C4-2B (cell line): ENCODE measurements around the gene IRF1.
A peak's percentile ranks its signal among the peaks of the same experiment; 100 is the strongest.

ENCODE experiments used
- H3K27ac ChIP-seq: fragments of 450-650 bp; 2 replicates; pipeline ENCODE4 v1.5.1; 2017
- ZFX ChIP-seq: fragments of 450-650 bp; IDR thresholded peaks from 2 replicates; pipeline ENCODE4 v1.6.1; 2017
- TF ChIP-seq, protein P1 (sequence below): fragments of 450-650 bp; conservative IDR thresholded peaks from 2 replicates; pipeline ENCODE4 v1.5.1; 2017; ENCODE audit warnings: mild to moderate bottlenecking

IRF1 gene

DNA sequence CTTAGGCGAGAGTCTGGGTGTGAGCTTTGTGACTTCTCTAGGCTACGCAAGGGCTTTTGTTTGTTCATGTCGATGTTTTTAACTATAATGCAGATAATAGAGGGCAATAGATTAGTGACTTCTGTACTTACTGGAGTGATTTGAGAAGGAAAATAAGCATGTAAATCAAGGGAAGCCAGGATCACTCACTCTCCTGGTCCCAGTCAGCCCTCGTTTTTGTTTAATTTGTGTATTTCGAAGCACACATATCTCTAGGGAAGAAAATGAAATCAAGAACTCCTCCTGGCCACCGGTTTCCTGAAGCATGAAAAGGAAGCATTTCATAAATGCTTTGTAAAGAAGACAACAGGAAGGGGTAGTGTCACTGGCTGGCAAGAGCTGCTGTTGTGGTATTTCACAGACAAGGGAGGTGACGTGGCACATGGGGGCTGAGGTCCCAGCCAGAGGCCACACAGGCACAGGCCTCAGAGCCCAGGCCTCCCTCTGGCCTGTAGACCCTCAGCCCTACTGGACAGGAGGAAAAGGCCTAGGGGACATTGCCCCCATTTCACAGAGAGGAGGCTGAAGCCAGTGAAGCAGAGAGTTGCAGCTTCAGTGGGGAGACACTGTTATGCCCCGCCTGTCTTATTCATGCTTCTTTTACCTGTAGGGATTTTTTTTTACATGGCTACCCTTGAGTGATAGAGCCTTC, 34.1 kb downstream of the IRF1 start:
- no peak overlapping the region for H3K27ac ChIP-seq
- TF ChIP-seq ZFX = no peak
- TF ChIP-seq, protein P1, sequence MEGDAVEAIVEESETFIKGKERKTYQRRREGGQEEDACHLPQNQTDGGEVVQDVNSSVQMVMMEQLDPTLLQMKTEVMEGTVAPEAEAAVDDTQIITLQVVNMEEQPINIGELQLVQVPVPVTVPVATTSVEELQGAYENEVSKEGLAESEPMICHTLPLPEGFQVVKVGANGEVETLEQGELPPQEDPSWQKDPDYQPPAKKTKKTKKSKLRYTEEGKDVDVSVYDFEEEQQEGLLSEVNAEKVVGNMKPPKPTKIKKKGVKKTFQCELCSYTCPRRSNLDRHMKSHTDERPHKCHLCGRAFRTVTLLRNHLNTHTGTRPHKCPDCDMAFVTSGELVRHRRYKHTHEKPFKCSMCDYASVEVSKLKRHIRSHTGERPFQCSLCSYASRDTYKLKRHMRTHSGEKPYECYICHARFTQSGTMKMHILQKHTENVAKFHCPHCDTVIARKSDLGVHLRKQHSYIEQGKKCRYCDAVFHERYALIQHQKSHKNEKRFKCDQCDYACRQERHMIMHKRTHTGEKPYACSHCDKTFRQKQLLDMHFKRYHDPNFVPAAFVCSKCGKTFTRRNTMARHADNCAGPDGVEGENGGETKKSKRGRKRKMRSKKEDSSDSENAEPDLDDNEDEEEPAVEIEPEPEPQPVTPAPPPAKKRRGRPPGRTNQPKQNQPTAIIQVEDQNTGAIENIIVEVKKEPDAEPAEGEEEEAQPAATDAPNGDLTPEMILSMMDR = no peak

DNA sequence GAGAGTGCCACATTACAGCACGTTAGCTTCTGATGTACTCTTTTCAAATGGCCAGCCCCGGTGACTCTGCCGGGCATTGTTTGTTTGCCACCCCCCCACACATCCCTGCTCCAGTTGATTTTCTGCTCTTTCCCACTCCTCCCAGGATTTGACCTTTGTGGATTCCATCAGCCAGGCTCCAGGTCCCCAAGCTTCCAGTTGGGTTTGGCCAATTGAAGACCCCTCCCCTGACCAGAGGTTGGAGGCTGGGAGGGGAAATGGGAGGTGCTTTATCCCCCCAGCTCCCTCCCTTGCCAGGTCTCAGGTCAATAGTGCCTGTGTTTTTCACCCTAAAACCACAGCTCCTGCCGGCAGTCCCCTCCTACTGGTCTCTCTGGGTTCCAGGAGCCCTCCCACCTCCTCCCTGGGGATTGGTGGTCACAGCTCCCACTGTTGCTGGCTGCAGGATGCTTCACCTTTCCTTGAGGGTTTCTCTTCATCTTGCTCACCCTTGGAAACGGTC, 34.9 kb downstream of the IRF1 start:
- H3K27ac ChIP-seq = no peak overlapping the region
- TF ChIP-seq, protein P1 = no peak
- no peak for TF ChIP-seq ZFX

DNA sequence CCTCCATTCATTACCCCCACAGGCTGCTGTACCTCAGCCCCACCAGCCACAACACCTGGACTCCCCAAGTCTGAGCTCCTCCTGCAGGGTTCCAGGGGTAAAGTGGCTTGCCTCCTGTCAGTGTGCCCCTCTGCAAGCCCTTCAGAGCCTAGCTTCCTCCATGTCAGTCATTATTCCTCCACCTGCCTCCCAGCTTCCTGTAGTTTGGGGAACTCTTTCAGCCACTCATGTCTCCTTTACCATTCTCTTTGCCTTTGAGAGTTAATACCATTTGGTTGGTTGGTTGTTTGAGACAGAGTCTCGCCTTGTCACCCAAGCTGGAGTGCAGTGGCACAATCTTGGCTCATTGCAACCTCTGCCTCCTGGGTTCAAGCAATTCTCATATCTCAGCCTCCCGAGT, 36.2 kb downstream of the IRF1 start:
- no peak overlapping the region for H3K27ac ChIP-seq

DNA sequence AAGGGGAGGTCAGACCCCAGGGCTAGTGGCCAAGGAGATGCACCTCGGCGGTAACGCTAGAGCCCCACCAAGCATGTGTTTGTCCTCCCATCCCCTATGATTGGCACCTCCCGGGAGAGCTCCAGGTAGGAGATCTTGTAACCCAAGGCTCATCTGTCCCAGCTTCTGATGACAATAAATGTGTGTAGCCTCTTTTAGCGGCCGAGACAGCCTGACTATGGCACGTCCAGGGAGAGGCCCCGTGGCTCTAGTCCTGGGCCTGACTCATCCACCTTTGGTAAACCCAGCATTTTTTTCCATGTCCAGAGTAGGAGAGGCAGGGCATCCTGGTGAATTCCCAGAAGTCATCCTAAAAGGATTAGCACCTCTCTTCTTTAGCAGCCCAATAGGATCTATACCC, 39.2 kb downstream of the IRF1 start:
- no peak overlapping the region for H3K27ac ChIP-seq
- TF ChIP-seq, protein P1 = no peak
- TF ChIP-seq ZFX = no peak

More for the DNA sequence above, 36.2 kb downstream of the IRF1 start:
- no peak for TF ChIP-seq ZFX
- TF ChIP-seq, protein P1 = no peak

DNA sequence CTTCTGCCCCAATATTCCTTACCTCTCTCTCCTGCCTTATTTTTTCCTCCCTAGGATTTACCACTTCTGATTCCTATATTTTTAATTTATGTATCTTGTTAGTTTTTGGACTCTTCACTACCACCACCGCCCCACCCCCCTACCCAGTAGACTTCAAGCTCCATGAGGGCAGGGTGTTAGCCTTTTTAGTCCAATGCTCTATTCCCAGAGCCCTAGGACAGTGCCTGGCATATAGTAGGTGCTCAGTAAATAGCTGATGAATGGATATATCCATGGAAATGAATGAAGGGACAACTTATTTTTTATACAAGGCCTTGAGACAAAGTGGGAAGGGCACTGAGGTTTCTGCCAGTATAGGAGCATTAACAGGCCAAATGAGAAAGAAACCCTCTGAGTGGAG, 41.5 kb downstream of the IRF1 start:
- H3K27ac ChIP-seq = no peak overlapping the region
- TF ChIP-seq, protein P1 = no peak
- TF ChIP-seq ZFX = no peak

DNA sequence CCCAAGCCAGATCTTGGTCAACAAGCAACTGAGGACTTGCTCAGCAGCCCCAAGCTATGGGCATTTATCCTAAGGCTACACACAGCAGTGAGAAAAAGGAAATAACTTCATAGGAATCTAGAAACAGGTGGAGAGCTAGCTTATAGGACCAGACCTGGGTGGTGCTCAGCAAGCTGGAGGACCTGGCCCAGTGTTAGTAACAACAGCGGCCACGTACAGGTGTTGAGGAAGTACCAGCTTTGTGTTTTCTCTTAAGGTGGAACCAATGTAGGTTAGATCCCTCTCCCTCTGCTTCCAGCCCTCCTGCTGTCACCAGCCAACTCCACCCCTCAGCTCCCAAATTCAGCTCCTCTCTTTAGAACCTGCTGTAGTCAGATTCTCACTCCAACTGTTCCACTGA, 43.4 kb downstream of the IRF1 start:
- TF ChIP-seq, protein P1 = no peak
- no peak for TF ChIP-seq ZFX
- peak overlapping the region; percentile 24; the same call in 1 of the 2 replicates for H3K27ac ChIP-seq

DNA sequence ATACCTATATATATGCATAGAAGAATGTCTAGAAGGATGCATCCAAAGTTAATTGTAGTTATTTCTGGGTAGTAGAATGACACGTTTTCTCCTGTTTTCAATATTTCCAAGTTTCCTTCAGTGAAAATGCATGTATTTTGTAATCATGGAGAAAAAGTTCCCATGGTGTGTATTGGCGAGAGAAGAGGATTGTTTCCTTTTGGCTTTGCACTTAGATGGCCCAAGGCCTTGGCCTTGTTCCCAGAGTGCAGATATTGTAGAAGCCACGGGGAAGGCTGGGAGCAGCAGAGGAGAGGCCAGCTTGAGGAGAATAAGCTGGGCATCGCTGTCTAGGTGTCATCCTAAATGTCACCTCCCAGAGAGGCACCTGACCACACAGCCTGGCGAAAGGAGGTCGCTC, 44.0 kb downstream of the IRF1 start:
- TF ChIP-seq ZFX = no peak
- TF ChIP-seq, protein P1 = no peak
- peak overlapping the region; percentile 24; the same call in 1 of the 2 replicates for H3K27ac ChIP-seq
